ENCODE results near the gene C2CD4C.
"Not testable (repeated sequence)": the region's sequence is repeated elsewhere in the genome, so short reads cannot be mapped to it uniquely, and the experiment has no call there.

Gene C2CD4C

DNA sequence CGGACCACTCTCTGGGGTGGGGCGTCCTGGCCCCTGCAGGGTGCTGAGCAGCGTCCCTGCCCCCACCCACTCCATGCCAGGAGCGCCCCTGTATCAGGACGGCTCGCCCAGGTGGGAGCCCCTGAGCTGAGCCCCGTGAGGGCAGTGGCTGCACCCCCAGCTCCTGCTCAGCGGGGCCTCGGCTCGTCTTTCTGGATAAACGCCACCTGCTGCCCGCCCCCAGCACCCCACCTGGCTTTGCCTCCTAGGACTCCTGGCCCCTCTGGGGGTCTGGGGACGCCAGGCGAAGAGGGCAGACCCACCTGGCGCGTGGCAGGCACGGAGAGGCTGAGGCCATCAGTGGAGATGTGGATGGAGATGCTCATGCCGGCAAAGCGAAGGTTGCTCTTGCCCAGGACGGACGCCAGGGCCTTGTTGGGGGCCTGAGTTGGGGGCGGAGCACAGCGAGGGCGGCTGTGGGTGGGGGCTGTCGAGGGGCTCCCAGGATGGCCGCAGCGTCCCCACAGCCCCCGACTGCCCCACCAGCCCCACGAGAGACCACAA is 29.5 kb upstream of the C2CD4C start:
- no peak for DNase-seq (ENCODE audit: low read depth, low spot score)

GRCh38 chr19:437041-437440 is 28.1 kb upstream of the C2CD4C start:
- no peak for DNase-seq (ENCODE audit: low read depth, low spot score)

DNA sequence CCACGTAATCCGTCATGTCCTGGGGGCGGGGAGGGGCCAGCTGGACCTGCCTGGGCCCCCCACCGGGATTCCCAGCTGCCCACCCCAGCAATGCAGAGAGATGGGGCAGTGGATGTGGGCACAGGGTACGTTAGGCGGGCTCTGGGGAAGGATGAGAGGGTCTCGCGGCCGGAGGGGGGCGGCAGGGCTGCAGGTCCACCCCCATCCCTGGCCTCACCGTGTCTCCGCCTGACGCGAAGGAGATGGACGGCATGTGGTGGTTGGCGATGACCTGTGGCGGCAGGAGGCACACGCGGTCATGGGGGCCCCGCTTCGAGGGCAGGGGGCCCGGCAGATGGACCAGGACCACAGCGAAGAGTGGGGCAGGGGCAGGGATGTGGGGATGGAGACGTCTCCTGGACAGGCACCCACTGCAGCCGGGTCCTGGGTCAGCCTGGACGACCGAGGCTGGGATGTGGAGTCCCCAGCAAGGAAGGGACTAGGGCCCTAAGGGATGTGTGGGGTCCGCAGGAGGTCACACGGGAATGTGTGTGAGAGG is 27.5 kb upstream of the C2CD4C start:
- DNase-seq (ENCODE audit: low read depth, low spot score), result no peak

- DNase-seq (ENCODE audit: low read depth, low spot score), result no peak
Measured at GRCh38 chr19:435707-436412, 26.9 kb upstream of the C2CD4C start.

- DNase-seq (ENCODE audit: low read depth, low spot score), result no peak
Measured at GRCh38 chr19:435056-435706, 26.2 kb upstream of the C2CD4C start.

DNA sequence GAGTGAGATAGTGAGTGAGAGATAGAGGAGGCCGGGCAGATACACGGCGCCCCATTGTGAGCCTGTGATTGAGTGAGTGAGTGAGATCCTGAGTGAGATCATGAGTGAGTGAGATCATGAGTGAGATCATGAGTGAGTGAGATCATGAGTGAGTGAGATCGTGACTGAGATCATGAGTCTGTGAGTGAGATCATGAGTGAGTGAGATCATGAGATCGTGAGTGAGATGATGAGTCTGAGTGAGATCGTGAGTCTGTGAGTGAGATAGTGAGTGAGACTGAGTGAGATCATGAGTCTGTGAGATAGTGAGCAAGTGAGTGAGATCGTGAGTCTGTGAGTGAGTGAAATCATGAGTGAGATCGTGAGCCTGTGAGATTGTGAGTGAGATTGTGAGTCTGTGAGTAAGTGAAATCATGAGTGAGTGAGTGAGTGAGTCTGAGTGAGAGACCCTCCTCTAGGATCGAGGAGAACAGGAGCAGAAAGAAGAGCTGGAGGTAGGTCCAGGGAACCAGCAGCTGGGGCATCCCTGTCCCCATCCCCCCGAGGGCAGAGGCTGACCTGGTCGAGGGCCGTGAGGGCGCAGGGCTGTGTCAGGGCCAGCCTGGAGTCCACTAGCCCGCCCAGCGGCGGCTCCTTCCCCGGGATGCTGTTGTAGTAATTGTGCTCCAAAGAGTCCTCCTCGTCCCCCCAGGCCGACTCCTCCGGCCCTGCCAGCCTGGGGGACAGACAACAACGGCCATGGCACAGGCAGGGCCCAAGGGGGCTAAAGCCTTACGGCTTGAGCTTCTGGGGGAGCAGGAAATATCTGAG is 25.4 kb upstream of the C2CD4C start:
- DNase-seq (ENCODE audit: low read depth, low spot score), result no peak

GRCh38 chr19:430701-431100 is 21.8 kb upstream of the C2CD4C start:
- DNase-seq (ENCODE audit: low read depth, low spot score), result no peak

- no peak for DNase-seq (ENCODE audit: low read depth, low spot score)
Measured at GRCh38 chr19:428149-428548, 19.2 kb upstream of the C2CD4C start.

DNA sequence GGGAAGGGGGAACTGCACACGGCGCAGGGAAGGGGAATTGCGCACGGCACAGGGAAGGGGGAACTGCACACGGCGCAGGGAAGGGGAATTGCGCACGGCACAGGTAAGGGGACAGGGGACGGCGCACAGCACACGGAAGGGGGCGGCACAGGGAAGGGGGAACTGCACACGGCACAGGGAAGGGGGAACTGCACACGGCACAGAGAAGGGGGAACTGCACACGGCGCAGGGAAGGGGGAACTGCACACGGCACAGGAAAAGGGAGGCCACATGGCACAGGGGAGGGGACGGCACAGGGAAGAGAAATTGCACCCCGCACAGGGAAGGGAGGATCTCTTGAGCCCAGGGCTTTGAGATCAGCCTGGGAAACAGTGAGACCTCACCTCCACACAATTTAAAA is 18.7 kb upstream of the C2CD4C start:
- DNase-seq (ENCODE audit: low read depth, low spot score), result not testable (repeated sequence)

- DNase-seq (ENCODE audit: low read depth, low spot score), result no peak
Measured at GRCh38 chr19:426725-427445, 17.9 kb upstream of the C2CD4C start.

GRCh38 chr19:425056-425455 is 16.1 kb upstream of the C2CD4C start:
- DNase-seq (ENCODE audit: low read depth, low spot score), result no peak

- DNase-seq (ENCODE audit: low read depth, low spot score), result no peak
Measured at GRCh38 chr19:424546-424945, 15.6 kb upstream of the C2CD4C start.

- no peak for DNase-seq (ENCODE audit: low read depth, low spot score)
Measured at GRCh38 chr19:423691-424466, 14.9 kb upstream of the C2CD4C start.

DNA sequence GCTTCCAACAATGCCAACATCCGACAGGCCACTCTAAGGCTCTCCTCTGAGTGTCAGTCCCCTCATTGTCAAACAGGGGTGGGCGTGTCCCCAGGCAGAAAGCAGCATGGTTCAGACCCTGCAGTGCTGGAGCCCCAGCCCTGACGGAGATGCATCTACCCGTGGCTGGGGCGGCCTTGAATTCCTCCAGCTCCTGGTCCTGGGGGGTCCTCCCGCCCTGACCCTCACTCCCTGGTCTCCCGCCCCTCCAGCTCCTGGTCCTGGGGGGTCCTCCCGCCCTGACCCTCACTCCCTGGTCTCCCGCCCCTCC is 13.9 kb upstream of the C2CD4C start:
- not testable (repeated sequence) for DNase-seq (ENCODE audit: low read depth, low spot score)

- DNase-seq (ENCODE audit: low read depth, low spot score), result no peak
Measured at GRCh38 chr19:422213-422916, 13.4 kb upstream of the C2CD4C start.

GRCh38 chr19:419721-420515 is 11.0 kb upstream of the C2CD4C start:
- DNase-seq (ENCODE audit: low read depth, low spot score), result no peak

GRCh38 chr19:418761-419671 is 10.1 kb upstream of the C2CD4C start:
- no peak for DNase-seq (ENCODE audit: low read depth, low spot score)

DNA sequence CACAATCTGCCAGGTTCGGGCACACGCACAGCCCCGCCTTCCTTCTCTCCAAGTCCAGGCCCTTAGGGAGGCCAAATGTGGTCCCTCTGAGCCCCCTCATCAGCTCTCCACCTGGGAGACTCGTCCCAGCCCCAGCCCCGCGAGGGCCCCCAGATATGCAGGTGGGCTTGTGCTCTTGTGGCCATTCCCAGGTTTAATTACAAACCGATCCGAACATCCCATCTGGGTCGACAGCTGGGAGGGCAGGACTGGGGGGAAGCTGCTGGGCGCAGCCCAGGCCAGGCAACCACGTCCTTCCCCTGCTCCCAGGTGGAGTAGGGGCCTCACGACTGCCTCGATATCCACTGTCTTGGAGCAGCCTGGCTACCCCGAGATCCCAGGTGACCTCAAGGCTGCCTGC is 7.5 kb upstream of the C2CD4C start:
- DNase-seq (ENCODE audit: low read depth, low spot score), result no peak
